Femur (tissue), 1 donor: Measurements from ENCODE around the gene RGS19.
"Not testable (repeated sequence)": the region's sequence is repeated elsewhere in the genome, so short reads cannot be mapped to it uniquely, and the experiment has no call there.

Experiments
- DNase-seq: peaks from one replicate; pipeline ENCODE4 v3.0.0-alpha.2; 2017

RGS19 gene

GRCh38 chr20:64092258-64093012, 13.1 kb upstream of the RGS19 start:
- no peak for DNase-seq

GRCh38 chr20:64091770-64092169, 12.5 kb upstream of the RGS19 start:
- no peak for DNase-seq

GRCh38 chr20:64091340-64091739, 12.0 kb upstream of the RGS19 start:
- no peak for DNase-seq

GRCh38 chr20:64090165-64090564, 10.8 kb upstream of the RGS19 start:
- no peak for DNase-seq

- DNase-seq, result not testable (repeated sequence)
Observed at GRCh38 chr20:64088586-64088985, 9.3 kb upstream of the RGS19 start.

GRCh38 chr20:64087226-64087825, 8.0 kb upstream of the RGS19 start:
- DNase-seq, result not testable (repeated sequence)

GRCh38 chr20:64086801-64087200, 7.5 kb upstream of the RGS19 start:
- no peak for DNase-seq

GRCh38 chr20:64084685-64085152, 5.4 kb upstream of the RGS19 start:
- no peak for DNase-seq

GRCh38 chr20:64083804-64084684, 4.7 kb upstream of the RGS19 start, which contains the start of gene LKAAEAR1:
Gene LKAAEAR1, minus strand, starts transcription at chr20:64084398. Its CDS starts 179 bp downstream, at chr20:64084219.
- DNase-seq, result no peak

GRCh38 chr20:64083378-64083803, 4.1 kb upstream of the RGS19 start:
- peak; percentile 82 for DNase-seq

GRCh38 chr20:64082820-64083377, 3.6 kb upstream of the RGS19 start:
- no peak for DNase-seq

- peak; percentile 34 for DNase-seq
Observed at GRCh38 chr20:64082126-64082731, 2.9 kb upstream of the RGS19 start.

GRCh38 chr20:64081624-64081964, 2.3 kb upstream of the RGS19 start:
- DNase-seq, result no peak

GRCh38 chr20:64080813-64081623, 1.7 kb upstream of the RGS19 start:
- no peak for DNase-seq

- DNase-seq, result no peak
Observed at GRCh38 chr20:64080013-64080812, 895 bp upstream of the RGS19 start, which contains the start of gene OPRL1. Gene OPRL1, plus strand, starts transcription at chr20:64080082. Its CDS starts 12,639 bp downstream, at chr20:64092721.

GRCh38 chr20:64078934-64079272, 415 bp downstream of the RGS19 start:
- peak; percentile 36 for DNase-seq

- DNase-seq, result peak; percentile 57
Observed at GRCh38 chr20:64077876-64078551, 1.3 kb downstream of the RGS19 start.

GRCh38 chr20:64077541-64077875, 1.8 kb downstream of the RGS19 start:
- no peak for DNase-seq

- DNase-seq, result peak; percentile 47
Observed at GRCh38 chr20:64077094-64077493, 2.2 kb downstream of the RGS19 start.
